Measurements from ENCODE around the gene ARMC6.
A peak's percentile ranks its signal among the peaks of the same experiment; 100 is the strongest.
"Not testable (repeated sequence)": the region's sequence is repeated elsewhere in the genome, so short reads cannot be mapped to it uniquely, and the experiment has no call there.

Gene ARMC6

GRCh38 chr19:19023376-19023775, 10.0 kb upstream of the ARMC6 start:
- DNase-seq: not testable (repeated sequence)

GRCh38 chr19:19025861-19026260, 7.5 kb upstream of the ARMC6 start:
- no peak for DNase-seq

- DNase-seq: peak; percentile 34
These were observed 7.0 kb upstream of the ARMC6 start for GRCh38 chr19:19026299-19026971.

GRCh38 chr19:19027228-19027627, 6.2 kb upstream of the ARMC6 start:
- DNase-seq: no peak

GRCh38 chr19:19028526-19028925, 4.9 kb upstream of the ARMC6 start:
- no peak for DNase-seq

GRCh38 chr19:19031891-19032290, 1.5 kb upstream of the ARMC6 start:
- no peak for DNase-seq

GRCh38 chr19:19032420-19033175, 805 bp upstream of the ARMC6 start:
- peak; percentile 99 for DNase-seq

- DNase-seq: no peak
These were observed 302 bp upstream of the ARMC6 start for GRCh38 chr19:19033176-19033425.

GRCh38 chr19:19034204-19034624, 811 bp downstream of the ARMC6 start:
- peak; percentile 97 for DNase-seq

- no peak for DNase-seq
These were observed 6.5 kb downstream of the ARMC6 start for GRCh38 chr19:19039901-19040300.

GRCh38 chr19:19040417-19040816, 7.0 kb downstream of the ARMC6 start:
- no peak for DNase-seq

GRCh38 chr19:19042732-19043280, 9.4 kb downstream of the ARMC6 start:
- no peak for DNase-seq

GRCh38 chr19:19043481-19043880, 10.1 kb downstream of the ARMC6 start:
- no peak for DNase-seq

- no peak for DNase-seq
These were observed 10.5 kb downstream of the ARMC6 start for GRCh38 chr19:19043881-19044280.

- DNase-seq: no peak
These were observed 16.0 kb downstream of the ARMC6 start for GRCh38 chr19:19049406-19049805.

GRCh38 chr19:19050104-19050503, 16.7 kb downstream of the ARMC6 start:
- no peak for DNase-seq

- no peak for DNase-seq
These were observed 17.3 kb downstream of the ARMC6 start for GRCh38 chr19:19050731-19051130.

- DNase-seq: no peak
These were observed 18.2 kb downstream of the ARMC6 start for GRCh38 chr19:19051478-19052213.

- no peak for DNase-seq
These were observed 19.5 kb downstream of the ARMC6 start for GRCh38 chr19:19052921-19053320.

- peak; percentile 83 for DNase-seq
These were observed 20.3 kb downstream of the ARMC6 start for GRCh38 chr19:19053508-19054314.

- no peak for DNase-seq
These were observed 21.0 kb downstream of the ARMC6 start for GRCh38 chr19:19054315-19054938.

GRCh38 chr19:19054939-19055440, 21.6 kb downstream of the ARMC6 start:
- no peak for DNase-seq
